Measurements from ENCODE around the gene PIK3R5.

The PIK3R5 gene

DNA sequence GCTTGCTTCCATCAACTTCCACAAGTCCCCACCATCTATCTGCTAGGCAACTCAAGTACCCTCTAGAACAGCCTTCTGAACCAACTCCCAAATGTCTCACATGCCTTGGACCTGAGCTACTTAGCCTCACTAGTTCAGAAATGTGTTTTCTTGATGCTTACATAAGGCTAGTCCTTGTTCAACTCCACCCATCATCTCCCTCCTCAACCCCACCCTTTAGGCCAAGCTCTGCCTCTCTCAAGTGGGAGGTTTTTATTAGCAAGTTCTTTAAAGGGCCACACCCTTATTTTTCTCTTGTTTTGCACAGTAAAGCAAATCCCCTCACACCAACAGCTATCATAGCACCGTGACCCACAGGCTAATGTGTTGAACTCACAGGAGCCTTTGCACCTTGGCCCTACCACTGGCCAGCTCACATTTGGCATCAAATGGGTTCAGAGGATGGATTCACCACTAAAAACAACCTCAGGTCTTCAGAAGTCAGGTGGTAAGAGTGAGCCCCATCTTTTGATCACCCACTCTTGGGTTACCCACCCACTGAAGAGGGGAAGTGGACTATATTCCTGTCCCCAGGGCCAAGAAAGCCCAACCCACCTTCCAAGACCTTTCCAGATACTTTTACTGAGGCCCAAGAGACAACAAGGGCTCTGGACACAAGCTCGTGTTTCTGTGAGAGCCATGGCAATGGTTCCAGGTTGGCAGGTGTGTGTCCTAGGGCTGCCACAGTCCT, 12.2 kb downstream of the PIK3R5 start:
- DNase-seq (ENCODE audit: low read depth) = no peak

DNA sequence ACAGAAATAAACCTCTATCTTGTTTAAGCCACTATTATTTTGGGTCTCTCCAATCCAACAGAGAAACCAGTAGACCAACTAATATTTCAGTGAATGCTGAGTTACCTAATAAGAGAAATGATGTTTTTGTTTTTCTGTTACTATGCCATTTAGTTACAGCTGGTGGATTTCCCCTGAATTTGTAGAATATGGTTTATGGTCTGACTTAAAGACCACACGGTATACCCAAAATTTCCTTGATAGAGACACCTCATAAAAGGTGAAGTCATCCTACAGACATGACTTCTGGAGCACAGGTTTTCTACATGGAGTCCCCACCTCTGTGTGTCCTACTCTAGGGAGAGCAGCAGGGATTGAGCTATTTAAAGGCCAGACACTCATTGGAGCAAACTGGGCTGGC, 13.3 kb downstream of the PIK3R5 start:
- DNase-seq (ENCODE audit: low read depth) = no peak

GRCh38 chr17:8951206-8951605, 14.3 kb downstream of the PIK3R5 start:
- no peak for DNase-seq (ENCODE audit: low read depth)

DNA sequence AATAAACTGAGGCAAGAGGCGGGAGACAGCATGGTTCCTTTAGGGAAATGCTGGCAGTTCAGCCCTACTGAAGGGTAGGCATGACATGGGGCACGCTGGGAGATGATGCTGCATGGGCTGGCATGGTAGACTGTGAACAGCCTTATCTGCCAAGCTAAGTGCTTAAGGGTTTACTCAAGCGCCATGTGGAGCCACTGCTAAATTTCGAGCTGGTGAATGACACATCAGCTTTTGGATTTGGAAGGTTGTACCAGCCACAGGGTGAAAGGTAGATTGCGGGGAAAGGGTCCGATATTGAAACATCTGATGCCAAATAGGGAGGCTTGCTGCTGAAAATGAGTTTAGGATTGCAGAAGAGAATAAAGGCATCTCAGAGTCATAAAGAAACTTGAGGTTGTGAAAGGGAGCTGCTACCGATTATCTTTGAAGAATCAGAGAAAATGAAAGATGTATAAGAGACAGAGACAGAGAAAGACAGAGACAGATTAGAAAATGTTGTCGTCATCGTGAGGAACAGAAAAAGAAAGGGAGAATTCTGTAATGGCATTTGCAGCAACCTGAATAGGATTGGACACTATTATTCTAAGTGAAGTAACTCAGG, 16.3 kb downstream of the PIK3R5 start:
- DNase-seq (ENCODE audit: low read depth) = no peak

DNA sequence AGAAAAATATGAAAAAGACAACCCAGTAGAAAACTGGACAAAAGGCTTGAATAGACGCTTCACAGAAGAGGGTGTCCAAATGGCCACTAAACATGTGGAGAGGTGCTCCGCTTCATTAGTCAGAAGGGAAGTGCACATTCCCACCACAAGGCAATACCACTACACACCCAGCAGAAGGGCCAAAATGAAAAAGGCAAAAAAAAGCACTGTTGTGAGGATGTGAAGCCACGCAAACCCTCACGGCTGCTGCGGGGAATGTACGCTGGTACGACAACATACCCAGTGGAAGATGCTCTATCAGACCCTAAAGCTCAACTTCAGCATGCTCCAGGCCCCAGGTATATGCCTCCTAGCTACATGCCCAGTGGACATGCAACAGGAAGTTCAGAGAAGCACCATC, 17.0 kb downstream of the PIK3R5 start:
- DNase-seq (ENCODE audit: low read depth) = no peak

- no peak for DNase-seq (ENCODE audit: low read depth)
Measured at GRCh38 chr17:8947201-8947600, 18.3 kb downstream of the PIK3R5 start.

DNA sequence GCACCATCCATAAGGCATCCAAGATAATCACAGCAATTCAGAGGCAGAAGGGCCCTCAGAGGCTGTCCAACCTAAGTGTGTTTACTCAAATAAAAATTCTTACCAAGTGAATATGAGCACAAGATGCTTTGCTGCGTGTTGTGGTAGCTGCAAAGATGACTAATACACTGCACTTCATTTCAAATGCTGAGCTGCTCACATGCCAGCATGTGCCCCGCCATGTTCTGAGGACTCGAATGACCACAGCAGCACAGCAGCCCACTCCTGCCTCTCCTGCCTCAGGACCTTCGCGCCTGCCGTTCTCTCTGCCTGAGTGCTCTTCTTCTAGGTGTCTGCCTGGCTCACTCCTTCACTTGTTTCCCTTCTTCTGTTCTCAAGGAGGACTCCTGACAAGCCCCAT, 19.0 kb downstream of the PIK3R5 start:
- DNase-seq (ENCODE audit: low read depth) = no peak

- DNase-seq (ENCODE audit: low read depth) = no peak
Measured at GRCh38 chr17:8946071-8946470, 19.4 kb downstream of the PIK3R5 start.

DNA sequence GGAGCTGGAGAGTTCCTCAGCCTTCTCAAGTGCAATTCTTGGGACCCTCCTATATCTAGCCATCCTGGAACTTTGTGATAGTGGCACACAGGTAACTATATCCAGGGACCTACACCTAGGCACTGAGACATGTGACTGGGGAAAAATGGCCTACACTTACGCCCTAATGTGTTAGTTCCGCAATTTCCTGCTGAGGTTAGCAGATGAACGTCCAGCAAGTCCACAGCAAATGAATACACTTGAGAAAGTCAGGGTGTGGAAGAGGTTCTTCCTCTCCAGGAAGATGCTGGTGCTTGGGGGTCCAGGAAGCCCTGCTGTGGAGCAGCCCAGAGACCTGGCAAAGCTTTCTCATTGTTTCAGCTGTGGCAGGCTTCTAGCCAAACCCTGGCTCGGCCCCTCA, 20.8 kb downstream of the PIK3R5 start:
- DNase-seq (ENCODE audit: low read depth) = no peak

DNA sequence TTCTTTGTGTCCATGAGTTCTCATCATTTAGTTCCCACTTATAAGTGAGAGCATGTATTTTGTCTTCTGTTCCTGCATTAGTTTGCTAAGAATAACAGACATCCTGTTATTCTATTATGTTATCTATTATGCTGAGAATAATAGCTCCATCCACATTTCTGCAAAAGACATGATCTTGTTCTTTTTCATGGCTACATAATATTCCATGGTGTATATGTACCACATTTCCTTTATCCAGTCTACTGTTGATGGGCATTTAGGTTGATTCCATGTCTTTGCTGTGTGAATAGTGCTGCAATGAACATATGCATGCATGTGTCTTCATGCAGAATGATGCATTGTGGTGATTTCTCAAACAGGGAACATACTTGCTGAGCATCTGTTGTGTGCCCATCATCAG, 21.4 kb downstream of the PIK3R5 start:
- no peak for DNase-seq (ENCODE audit: low read depth)

DNA sequence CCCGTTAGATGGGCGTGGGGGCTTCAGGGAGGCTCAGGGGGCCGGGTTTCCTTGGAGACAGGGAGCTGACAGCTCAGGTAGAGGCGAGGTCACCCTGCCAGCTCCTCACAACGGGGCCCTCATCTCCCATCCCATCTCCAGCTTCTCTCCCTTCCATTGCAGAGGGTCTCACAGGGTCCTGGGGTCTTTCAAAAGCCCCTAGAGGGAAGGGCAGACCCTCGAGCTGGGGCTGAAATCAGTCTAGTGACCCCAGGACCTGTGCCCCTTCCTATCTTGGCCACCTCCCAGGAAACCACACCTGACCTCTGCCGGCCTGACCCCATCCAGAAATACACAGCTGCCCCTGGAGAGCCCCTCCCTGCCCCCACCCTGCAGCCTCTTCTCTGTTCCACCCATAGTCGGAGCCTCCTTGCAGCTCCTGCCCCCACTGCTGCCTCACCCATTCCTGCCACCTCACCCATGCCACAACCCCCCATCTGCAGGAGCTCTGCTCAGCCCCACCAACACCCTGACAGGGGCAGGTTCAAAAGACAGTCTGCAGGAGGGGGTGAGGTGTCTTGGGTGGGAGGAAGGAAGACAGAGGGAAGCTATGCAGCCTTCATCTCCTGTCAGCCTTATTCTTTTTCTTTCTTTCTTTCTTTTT, 23.4 kb downstream of the PIK3R5 start:
- no peak for DNase-seq (ENCODE audit: low read depth)

- DNase-seq (ENCODE audit: low read depth) = no peak
Measured at GRCh38 chr17:8941520-8941919, 24.0 kb downstream of the PIK3R5 start.

- DNase-seq (ENCODE audit: low read depth) = no peak
Measured at GRCh38 chr17:8940866-8941471, 24.5 kb downstream of the PIK3R5 start.

DNA sequence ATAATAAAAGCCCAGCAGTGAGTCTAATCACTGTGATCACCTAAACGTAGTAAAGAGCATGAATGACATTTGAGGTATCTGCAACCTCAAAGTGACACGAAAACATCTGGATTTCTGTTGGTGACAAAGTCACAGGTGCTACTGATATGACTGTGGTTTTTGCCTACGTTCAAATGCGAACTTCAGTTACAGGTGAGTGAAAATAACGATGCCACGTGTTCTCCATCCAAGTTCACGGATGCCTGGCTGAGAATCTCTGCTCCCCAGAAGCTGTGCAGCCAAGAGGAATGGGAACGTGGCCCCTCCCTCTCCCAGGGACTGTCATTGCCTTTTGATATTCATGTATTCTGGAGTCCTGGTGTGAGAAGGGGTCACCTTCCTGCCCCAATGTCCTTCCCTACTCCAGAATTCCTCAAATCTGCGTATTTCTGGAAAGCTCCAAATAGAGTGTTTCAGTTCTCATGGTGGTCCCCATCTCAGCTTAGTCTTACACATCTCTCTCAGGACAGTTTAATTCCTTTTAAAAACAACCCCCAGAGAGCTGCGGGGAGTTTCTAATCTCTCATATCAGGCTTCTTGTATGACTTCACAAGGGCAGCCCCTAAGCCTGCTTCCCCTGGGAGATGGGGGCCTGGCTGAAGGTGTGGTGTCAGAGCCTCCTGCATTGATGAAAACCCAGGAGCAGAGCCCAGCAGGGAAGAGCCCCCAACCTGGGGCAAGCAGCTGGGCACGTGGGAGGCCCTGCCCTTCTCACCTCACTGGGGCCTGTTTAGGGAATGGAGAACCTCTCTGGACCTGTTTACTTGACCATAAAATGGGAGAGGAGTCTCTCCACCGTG, 25.8 kb downstream of the PIK3R5 start:
- no peak for DNase-seq (ENCODE audit: low read depth)

DNA sequence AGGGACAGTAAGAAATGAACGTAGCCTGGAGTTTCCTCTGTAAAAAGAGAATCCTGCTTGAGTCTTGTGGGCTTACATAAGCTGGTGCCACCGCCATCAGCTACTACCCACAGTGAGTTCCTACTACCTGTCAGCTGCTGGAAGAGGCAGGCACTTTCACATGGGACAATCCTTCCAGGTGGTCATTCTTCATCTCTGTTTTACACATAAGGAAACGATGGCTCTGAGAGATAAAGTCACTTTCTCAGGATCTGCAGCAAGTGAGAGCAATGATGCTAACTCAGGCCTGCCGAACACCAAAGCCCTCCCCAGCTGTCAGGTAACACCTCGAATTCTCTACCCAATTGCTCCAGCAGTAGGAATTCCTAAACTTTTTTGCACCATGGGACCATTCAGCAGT, 26.6 kb downstream of the PIK3R5 start:
- DNase-seq (ENCODE audit: low read depth) = no peak

DNA sequence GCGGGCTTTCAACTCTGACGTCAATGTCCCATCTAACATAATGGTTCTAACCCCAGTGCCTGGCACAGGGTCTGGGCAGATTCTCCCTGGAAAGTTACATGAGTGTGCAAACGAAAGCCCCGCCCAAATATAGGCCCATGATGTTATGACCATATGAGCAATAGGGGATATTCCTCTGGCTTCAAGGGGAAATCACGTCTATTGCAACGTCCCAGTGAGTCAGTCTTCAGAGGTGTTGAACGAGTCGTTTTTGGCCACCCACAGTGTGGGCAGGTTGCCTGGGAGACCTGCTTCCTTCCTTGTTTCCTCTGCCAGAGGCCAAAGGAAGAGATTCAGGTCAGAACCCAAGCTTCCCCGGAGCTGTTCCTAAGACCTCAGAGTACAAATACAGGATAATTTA, 30.3 kb downstream of the PIK3R5 start:
- DNase-seq (ENCODE audit: low read depth) = no peak

- DNase-seq (ENCODE audit: low read depth) = no peak
Measured at GRCh38 chr17:8934346-8934745, 31.2 kb downstream of the PIK3R5 start.

DNA sequence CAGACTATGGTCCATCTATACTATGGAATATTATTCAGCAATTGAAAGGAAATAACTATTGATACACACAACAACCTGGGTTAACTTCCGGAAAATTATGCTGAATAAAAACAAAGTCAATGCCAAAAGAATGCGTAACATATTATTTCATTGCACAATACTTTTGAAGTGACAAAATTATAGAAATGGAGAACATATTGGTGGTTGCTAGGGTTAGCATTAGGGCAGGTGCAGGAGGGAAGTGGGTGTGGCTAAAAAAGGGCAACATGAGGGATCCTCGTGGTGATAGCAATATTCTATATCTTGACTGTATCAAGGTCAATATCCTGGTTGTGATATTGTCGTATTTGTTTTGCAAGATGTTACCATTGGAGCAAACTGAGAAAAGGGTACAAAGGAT, 34.9 kb downstream of the PIK3R5 start:
- no peak for DNase-seq (ENCODE audit: low read depth)

GRCh38 chr17:8928347-8928746, 37.2 kb downstream of the PIK3R5 start:
- DNase-seq (ENCODE audit: low read depth) = no peak

- DNase-seq (ENCODE audit: low read depth) = no peak
Measured at GRCh38 chr17:8927395-8927794, 38.1 kb downstream of the PIK3R5 start.

DNA sequence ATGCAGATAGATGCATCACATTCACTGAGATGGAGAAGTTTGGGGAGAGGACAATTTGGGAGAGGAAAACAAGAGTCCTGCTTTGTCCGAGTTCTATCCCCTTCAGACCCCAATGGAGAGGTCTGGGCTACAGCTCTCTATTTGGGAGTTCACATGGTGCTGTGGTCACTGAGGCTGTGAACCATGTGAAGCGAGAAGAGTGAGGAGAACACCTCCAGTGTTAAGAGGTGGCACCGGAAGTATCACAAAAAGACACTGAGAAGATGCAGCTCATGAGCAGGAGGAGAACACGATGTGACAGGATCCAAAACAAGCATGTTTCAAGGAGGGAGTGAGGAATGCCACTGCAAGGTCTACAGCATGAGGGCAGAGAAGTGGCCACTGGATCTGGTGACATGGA, 39.7 kb downstream of the PIK3R5 start:
- no peak for DNase-seq (ENCODE audit: low read depth)

- DNase-seq (ENCODE audit: low read depth) = no peak
Measured at GRCh38 chr17:8925141-8925540, 40.4 kb downstream of the PIK3R5 start.

All from amniotic epithelial cell (primary cell).